Ramos (cell line): ENCODE data around the gene SRSF10.

Experiments used
- in situ Hi-C: fragments of 300-500 bp; cut with MboI; formaldehyde crosslinking; loops from one replicate; pipeline ENCODE4 v1.14.3; 2022; ENCODE audit warnings: low sequenced_read_pairs; ENCODE audit not compliant: unreplicated experiment

The SRSF10 gene

GRCh38 chr1:23915466-23915865 lies 64.7 kb downstream of the SRSF10 start:
- in situ Hi-C loops: loop anchor here (5.0 kb wide), 1 partner anchor 108 kb away; no protein-coding TSS in a partner anchor

GRCh38 chr1:23914921-23915320 lies 65.2 kb downstream of the SRSF10 start:
- in situ Hi-C loops: loop anchor here (5.0 kb wide), 1 partner anchor 108 kb away; no protein-coding TSS in a partner anchor
